GM21390 (cell line): ENCODE data around the gene MAP3K7.

ENCODE experiments used
- ATAC-seq: cut with Tn5 transposase; IDR thresholded peaks from one replicate; pipeline ENCODE4 v1.9.1; 2021; ENCODE audit not compliant: unreplicated experiment

Gene MAP3K7

GRCh38 chr6:90485635-90486277, 101.1 kb downstream of the MAP3K7 start:
- ATAC-seq: no peak

GRCh38 chr6:90484903-90485302, 102.0 kb downstream of the MAP3K7 start:
- ATAC-seq: no peak

- ATAC-seq: no peak
Measured at GRCh38 chr6:90484385-90484784, 102.5 kb downstream of the MAP3K7 start.

GRCh38 chr6:90483956-90484355, 102.9 kb downstream of the MAP3K7 start:
- ATAC-seq: no peak

GRCh38 chr6:90483116-90483839, 103.6 kb downstream of the MAP3K7 start:
- ATAC-seq: no peak

GRCh38 chr6:90480666-90481065, 106.2 kb downstream of the MAP3K7 start:
- no peak for ATAC-seq

GRCh38 chr6:90479603-90479926, 107.3 kb downstream of the MAP3K7 start:
- no peak for ATAC-seq

GRCh38 chr6:90478789-90479602, 107.9 kb downstream of the MAP3K7 start:
- ATAC-seq: peak; percentile 88

- no peak for ATAC-seq
Measured at GRCh38 chr6:90478278-90478677, 108.6 kb downstream of the MAP3K7 start.

- ATAC-seq: no peak
Measured at GRCh38 chr6:90477366-90477765, 109.5 kb downstream of the MAP3K7 start.

GRCh38 chr6:90472716-90473115, 114.2 kb downstream of the MAP3K7 start:
- ATAC-seq: no peak

- ATAC-seq: no peak
Measured at GRCh38 chr6:90471263-90471662, 115.6 kb downstream of the MAP3K7 start.

- ATAC-seq: no peak
Measured at GRCh38 chr6:90469906-90470305, 117.0 kb downstream of the MAP3K7 start.

GRCh38 chr6:90468859-90469258, 118.0 kb downstream of the MAP3K7 start:
- no peak for ATAC-seq

GRCh38 chr6:90468080-90468479, 118.8 kb downstream of the MAP3K7 start:
- no peak for ATAC-seq

- no peak for ATAC-seq
Measured at GRCh38 chr6:90467546-90467945, 119.3 kb downstream of the MAP3K7 start.

- ATAC-seq: no peak
Measured at GRCh38 chr6:90466154-90466940, 120.5 kb downstream of the MAP3K7 start.

GRCh38 chr6:90465686-90466085, 121.2 kb downstream of the MAP3K7 start:
- ATAC-seq: no peak

- no peak for ATAC-seq
Measured at GRCh38 chr6:90464507-90464906, 122.4 kb downstream of the MAP3K7 start.

GRCh38 chr6:90463874-90464273, 123.0 kb downstream of the MAP3K7 start:
- ATAC-seq: no peak
